GM11168 (cell line): ENCODE results near the gene BANK1.

Experiments used
- in situ Hi-C: fragments of 300-500 bp; cut with MboI; formaldehyde crosslinking; loops from one replicate; pipeline ENCODE4 v1.12.0; 2022; ENCODE audit warnings: low sequenced_read_pairs; ENCODE audit not compliant: unreplicated experiment

Gene BANK1

DNA sequence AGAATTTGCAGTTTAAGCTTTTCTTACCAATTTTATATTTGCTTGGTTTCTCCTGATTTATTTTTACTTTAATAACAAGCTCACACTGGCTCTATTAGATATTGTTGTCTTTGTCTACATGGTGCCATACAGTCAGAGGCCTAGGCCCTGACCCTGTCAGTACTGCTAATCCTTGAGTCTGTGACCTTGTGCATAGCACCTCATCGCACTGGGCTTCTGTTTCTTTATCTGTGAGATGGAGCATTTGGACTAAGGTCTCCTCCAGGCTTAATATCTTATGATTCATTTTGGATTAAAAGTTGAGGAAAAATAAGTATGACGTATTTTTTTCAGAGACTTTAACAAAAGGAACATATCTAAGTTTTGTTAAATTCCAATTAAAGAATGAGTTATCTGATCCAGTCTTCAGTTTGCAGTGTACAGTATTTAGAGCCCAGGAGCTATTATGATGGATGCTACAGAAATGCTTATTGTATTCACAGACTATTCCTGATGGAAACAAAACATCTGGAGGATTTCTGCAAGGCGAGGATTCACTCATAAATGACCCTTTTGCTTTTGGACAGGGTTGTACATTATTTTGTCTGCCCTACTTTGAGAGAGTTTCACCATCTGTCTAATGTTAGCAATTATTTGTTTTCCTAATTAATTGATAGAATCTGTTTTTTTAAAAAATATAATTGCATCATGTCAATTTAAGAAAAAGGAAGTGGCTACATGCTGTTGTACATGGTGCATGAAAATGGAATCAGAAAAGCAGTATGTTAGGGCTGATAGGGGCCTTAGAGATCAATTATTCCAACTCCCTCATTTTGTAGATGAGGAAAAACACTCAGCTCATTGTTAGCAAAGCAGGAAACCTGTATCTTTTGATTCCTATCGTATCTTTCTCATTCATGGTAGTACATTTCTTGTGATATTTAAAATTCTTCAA is 203.6 kb downstream of the BANK1 start:
- in situ Hi-C loops, result no loop called here

DNA sequence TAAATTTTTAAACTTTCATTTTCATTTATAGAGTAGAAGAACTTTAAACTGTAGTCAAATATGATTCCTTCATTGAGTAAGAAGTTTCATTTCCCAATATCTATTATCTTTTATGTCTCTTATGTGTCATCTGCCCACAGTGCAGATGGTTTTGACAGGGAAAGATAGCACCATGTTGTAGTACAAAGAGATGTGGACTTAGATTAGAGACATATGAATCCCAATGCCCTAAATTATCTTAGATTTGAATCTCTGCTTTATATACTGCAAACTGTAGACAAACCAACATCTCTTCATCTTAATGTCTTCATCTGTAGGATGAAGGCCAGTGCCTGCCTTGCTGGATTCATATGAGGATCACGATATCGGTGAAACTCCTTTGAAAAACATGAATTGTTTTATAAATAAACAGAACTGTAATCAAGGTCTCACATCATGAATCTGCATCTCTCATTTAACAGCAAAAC is 217.5 kb downstream of the BANK1 start:
- in situ Hi-C loops, result no loop called here

DNA sequence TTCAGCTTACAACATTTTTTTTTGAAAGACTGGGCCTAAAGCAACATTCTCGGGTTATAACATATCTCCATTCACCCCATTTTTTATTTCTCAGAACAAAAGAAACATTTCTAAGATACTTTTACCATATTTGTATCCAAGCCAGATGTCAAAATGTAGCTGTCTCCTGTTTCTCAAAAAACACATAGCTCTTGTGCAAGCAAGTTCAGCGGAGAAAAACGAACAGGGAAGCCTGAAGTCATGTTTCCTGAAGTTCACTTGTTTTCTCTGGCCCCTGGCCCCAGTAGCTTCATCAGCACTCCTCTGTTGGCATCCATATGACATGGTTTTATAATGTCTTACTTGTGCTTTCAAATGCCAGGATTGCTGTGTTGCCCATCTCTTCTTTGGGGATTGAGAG is 218.2 kb downstream of the BANK1 start:
- in situ Hi-C loops, result no loop called here

DNA sequence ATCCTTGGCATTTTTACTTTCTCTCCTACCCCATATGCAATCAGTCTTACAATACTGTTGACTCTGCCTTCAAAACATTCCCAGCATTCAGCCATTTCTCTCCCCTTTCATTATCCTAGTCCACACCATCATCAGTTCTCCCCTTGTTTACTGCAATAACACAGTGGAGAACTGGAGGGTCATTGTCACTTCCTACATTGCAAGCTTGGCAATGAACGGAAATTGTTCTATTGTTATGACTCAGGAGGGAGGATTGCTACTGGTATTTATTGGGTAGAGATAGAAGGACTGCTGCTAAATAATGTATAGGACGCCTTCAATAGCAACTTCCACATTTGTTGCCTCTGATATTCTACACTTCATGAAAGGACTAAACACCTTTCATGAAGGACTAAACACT is 231.8 kb downstream of the BANK1 start:
- in situ Hi-C loops, result no loop called here

DNA sequence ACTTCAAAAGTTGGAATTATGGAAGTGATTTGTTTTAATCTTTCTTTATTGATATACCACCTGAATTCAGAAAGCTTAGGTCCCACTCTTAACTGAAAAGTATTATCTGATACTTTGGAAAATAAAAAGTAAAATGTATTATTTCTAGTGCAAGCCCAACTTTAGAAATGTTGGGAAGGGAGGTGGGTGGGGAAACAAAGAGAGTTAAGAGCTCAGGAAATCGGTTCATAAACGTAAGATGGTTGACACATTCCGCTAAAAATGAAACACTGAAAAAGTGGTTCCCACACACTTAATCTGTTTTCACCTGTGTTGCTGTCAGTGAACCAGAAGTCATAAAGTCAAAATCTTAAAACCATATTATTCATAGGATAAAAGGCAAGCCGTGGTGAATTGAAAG is 237.4 kb downstream of the BANK1 start:
- in situ Hi-C loops, result no loop called here

DNA sequence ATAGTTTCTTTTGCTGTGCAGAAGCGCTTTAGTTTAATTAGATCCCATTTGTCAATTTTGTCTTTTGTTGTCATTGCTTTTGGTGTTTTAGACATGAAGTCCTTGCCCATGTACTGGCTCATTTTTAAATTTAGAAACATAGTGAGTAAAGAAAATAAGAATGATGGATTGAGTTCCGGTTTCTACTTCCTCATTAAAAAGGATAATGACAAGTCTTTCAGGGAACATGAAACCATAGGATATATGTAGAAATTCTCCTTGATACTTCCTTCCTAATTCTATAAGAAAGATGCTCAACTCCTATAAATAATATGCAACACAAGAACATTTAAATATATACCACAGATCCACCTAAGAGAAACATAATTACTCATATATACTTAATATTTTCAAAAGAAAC is 240.9 kb downstream of the BANK1 start:
- in situ Hi-C loops, result no loop called here

DNA sequence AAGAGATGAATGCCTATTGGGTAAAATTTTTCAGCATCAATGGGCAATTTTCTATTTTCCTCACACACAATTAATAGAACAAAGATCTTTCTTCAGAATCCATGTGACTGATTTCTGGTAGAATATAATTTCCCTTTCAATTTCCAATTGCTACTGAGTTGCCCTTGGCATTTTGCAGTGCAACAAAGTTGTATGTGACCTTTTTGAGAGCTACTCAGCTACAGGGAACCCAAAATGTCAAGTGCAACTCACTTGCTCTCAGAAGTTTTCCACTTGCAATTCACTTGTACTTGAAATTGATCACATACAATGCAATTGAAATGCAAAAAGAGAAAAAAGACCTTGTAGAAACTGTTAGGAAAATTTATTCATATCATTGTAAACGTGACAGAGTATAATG is 245.5 kb downstream of the BANK1 start:
- in situ Hi-C loops, result no loop called here

DNA sequence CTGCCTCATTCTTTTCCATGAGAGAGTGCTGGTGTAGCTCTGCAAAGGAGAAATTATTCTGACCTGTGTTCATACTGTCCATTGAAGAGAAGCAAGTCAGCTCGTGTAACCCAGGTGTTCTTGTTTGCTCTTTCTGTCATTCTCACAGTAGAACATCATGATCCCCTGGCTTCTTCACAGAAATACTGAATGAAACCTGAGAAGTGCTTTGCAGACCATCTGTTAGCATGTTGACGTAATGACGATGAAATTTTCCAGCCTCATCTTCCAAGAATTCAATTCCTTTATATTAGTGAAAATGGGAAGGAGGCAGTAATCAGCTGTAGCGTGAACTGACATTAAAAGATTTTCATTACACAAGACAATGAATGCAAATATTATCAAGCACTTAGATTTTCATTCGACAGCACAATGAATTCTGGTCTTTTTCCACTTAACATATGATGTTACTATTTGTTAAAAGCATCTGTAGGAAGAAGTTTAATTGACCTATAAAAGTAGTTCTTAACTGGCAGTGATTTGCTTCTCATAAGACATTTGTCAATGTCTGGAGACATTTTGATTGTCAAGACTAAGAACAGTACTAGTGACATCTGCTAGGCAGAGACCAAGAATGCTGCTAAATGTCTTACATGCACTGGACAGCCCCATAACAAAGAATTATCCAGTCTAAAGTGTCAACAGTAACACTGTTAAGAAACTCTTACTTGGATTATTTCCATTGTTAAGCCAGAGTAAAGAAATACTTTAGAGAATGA is 246.3 kb downstream of the BANK1 start:
- in situ Hi-C loops, result no loop called here

DNA sequence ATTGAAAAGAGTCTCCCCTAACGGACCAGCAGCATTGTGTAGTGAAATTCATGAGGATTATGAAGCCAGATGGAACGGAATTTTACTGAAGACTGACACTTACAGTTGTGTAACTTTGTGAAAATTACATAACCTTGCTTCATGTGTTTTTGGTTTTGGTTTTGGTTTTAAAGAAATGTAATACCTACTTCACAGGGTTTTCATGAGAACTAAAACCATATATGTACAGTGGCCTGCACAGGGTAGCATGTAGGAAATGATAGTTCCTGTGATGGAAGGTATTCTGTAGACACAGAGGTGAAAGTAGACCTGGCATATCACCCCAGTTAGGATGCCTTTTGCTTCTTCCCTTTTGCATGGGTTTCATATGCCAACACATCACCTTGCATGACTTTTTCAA is 247.0 kb downstream of the BANK1 start:
- in situ Hi-C loops, result no loop called here

DNA sequence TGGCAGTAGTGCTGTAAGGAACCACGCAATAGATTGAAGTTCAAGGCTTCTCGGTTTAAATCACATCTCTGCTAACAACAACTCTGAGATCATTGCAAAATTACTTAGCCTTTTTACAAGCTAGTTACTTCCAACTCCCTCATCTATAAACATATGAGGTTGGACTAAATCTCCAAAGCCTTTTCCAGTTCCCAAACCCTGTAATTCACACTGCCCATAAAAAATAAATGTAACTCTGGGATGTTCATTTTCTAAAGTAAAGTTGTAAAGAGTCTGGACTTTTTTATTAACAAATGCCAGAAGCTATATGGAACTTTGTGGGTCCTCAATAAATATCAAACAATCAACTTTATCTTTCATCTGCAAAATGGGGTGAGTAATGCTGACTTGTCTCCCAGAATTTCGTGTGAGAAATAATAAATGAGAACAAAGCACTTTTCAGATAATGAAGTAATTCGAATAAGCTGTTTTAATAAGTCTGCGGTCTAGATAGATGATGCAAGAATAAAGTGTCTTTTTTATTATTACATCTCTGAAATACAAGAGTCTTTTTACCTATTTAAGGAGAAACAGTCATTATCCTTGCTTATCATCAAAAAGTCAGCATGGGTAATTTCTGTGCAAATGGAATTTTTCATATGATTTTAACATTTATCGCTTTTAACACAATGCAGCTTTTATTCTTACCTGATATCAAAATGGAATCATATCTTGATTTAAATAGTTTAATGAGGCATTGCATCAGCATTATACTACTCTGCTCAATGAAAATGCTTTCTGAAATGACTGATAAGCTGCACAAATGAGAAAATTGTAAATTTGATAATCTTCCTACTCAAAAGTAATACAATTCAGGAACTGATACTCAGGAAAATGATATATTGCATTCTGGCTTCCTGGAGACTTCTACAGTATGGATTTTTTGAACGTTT is 252.6 kb downstream of the BANK1 start:
- in situ Hi-C loops, result no loop called here

DNA sequence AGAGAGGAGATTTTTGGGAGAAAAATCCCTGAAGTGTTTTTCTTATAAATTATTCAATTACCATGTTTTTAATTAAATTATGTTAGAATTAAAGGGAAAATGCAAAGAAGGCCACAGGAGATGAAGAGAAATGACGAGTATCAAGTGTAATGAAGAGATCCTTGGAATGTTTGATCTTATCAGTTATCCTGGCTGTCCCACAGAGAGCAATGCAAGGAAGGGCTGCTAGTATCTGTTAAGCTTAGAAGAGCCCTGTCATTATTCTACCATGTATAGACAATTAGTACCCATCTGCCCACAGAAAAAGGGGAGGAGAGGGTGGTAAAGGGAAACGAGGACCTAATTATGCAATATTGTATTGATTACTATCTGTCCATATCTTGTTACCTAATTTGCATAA is 257.1 kb downstream of the BANK1 start:
- in situ Hi-C loops, result no loop called here

DNA sequence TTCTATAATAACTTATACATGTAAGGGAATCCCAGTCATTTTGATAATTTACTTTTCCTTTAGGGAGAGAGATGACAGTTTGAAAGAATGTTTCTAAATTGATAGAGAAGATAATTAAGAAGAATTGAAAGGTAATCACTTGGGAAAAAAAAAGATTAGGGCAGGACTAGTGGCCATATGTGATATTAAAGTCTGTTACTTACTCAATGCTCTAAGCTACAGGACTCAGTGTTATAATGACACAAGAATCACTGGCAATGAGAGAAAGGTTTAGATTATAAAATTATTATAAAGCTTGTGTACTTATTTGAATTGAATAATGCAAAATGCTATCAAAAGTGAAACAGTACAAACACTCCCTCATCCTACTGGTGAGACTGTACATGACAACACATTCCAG is 265.3 kb downstream of the BANK1 start:
- in situ Hi-C loops, result no loop called here

DNA sequence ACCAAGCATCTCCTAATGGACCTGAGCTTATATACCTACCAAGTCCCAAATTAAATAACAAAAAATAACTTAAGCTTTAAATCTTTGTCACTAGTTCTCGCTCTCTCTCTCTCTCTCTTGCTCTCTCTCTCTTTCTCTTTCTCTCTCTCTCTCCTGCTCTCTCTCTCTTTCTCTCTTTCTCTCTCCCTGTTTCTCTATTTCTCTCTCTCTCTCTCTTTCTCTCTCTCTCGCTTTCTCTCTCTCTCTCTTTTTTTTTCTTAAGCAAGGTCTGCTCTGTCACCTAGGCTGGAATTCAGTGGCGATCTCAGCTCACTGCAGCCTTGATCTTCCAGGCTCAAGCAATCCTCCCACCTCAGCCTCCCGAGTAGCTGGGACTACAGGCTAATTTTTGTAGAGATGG is 266.6 kb downstream of the BANK1 start:
- in situ Hi-C loops, result no loop called here

DNA sequence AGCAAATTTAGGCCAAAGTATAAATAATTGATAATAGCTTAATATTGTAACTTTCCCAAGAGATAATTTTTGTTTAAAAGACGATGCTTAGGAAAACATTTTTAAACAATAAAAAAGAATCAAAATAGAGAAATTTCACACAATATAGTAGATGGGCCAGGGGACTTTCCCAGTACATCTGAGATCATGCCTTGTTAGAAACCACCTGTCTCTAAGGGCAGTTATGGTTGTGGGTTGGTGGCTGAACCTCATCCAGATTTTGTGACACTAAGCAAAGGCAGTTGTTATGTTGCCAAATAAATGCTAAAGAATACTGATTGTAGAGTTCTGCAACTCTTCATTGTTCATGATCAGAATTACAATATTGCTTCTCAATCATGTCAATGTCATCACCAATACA is 270.6 kb downstream of the BANK1 start:
- in situ Hi-C loops, result no loop called here

DNA sequence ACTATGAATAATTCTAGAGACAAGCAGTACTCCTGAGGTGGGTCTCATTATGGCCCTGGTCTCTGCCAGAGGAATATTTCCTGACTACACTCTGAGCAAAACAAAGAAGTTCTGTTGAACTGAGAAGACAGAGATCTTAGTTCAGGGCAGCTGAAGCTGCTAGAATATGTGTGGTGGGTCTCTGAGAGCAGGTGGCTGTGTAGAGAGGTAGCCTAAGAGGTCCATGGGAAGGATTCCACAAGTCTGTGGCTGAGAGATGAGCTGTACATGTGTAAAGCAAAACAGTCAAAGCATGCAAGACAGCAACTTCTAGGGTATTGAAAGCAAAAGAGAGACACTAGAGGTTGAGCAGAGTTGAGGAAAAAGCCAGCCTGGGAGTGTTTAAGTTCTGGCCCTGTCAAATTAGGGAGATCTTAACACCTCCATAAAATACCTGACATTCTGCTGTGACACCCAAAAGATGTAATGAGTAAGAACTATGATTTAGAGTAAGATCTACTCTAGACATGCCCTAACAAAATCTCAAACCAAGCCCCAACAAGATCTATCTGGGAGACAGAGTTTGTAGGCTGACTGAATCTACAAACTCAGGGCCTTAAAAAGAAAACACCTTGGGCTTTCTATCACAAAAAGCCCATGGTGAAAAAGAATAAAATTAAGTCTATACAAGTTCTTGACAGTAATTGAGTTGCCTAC is 274.4 kb downstream of the BANK1 start:
- in situ Hi-C loops, result no loop called here

DNA sequence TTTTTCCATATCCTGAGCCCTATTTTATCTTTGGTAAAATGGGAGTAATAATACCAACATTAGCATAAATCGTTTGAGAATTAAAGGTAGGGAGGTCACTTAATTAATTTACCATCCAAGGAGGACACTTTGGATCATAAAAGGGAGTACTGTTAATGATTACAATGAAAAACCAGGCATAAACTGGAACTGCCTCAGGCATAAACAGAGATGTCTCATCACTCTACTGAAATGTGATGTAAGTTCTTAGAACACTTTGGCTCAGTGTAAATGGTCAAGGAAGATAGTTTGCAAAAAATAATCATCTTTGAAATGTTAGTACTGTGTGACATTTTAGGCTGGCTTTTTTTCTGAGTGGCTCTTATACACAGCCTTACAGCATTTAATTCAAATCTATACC is 286.1 kb downstream of the BANK1 start:
- in situ Hi-C loops, result no loop called here

DNA sequence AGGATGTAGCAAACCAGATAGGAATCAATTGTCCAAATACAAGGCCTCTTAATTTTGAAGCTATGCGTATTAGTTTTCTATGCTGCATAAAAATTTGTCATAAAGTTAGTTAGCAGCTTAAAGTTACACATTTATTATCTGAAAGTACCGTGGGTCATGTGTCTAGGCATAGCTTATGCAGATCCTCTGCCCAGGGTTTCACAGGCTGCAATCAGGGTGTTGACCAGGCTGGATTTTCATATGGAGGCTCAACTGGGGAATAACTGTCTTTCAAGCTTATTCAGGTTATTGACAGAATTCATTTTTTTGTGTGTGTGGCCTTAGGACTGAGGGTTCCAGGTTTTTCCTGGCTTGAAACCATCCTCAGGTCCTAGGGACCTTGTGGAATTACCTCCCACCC is 289.7 kb downstream of the BANK1 start:
- in situ Hi-C loops, result no loop called here

DNA sequence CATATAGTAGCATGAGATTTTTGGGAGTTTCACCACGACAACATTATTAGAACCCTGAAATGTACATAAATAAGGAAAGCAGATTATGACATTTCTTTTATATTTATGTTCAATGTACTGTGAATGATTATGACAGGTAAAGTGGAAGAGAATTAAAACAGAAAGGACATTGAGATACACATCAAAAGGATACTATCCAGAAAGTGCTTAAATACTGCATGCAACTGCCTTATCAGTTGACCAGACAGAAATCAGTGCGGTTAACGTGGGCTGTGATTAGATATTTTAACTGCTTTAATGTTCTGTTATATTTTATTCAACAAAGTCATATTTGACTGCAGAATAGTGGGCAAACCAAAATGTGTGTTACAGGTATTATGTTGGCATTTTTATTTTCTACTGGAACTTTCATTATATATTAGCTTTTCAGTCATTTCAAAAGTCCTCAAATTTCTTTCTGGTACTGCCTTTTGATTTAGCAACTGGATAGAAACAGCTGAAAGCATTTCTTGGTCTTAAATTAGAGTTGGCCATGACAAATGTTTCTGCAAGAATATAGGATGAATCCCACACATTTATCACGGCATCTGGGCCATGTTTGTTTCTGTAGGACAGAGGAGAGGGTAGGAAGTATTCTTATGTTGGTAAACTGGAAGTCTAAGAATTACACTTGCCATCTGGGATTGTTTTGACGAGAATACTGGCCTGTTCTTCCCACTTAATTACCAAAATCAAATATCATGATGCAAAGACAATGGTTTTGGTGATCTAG is 299.5 kb downstream of the BANK1 start:
- in situ Hi-C loops, result no loop called here

DNA sequence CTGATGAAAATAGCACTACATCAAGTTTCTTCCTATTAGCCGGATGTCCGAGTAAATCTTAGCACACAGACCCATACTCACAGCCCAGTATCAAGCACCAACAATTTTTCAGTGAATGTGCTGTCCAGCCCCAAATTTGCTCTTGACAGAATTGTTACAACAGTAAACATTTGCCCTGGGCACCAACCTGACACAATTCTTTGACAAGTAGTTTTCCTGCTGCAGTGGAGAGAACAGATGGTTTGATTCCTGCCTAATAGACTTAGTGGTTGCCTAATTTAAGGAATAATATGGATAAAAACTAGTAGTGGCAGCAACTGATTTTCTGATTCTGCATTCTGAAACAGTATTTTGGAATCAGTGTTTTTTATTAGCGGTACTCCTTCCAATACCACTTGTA is 301.1 kb downstream of the BANK1 start:
- in situ Hi-C loops, result no loop called here
